Liver (tissue), 9 donors: ENCODE data around the gene ELOA. TPM values are rescaled to one million over a fixed set of nuclear protein-coding genes. Genes with fewer than 3 reads are reported as not detected.

Experiments
- DNase-seq: peaks from one replicate; pipeline ENCODE4 v3.0.0-alpha.2; 2017; ENCODE audit warnings: low spot score
- H3K27ac ChIP-seq, 2 donors: one replicate each; pipeline ENCODE4 v1.7.0; 2013; ENCODE audit warnings: inconsistent platforms in 2 of 2, low read length in 2 of 2, control low read depth in 1 of 2, low read depth in 1 of 2, mild to moderate bottlenecking in 1 of 2
- H3K27me3 ChIP-seq, 4 donors: one replicate each; pipeline versions ENCODE4 v1.6.1 to v1.7.0; 2013; ENCODE audit warnings: low read length in 3 of 4, inconsistent platforms in 1 of 4, mild to moderate bottlenecking in 1 of 4, moderate library complexity in 1 of 4; ENCODE audit not compliant: control insufficient read depth in 4 of 4, insufficient read depth in 4 of 4
- H3K36me3 ChIP-seq, 4 donors: one replicate each; pipeline versions ENCODE4 v1.6.1 to v1.7.0; 2013; ENCODE audit warnings: low read length in 3 of 4, mild to moderate bottlenecking in 3 of 4, low read depth in 1 of 4, moderate library complexity in 1 of 4; ENCODE audit not compliant: control insufficient read depth in 4 of 4, insufficient read depth in 3 of 4
- H3K4me1 ChIP-seq, 4 donors: one replicate each; pipeline versions ENCODE4 v1.6.1 to v1.7.0; 2013; ENCODE audit warnings: low read length in 3 of 4, mild to moderate bottlenecking in 3 of 4, moderate library complexity in 1 of 4; ENCODE audit not compliant: control insufficient read depth in 4 of 4, insufficient read depth in 4 of 4
- H3K4me3 ChIP-seq, 3 donors: one replicate each; pipeline versions ENCODE4 v1.6.1 to v1.7.0; 2013; ENCODE audit warnings: low read length in 3 of 3, control low read depth in 1 of 3, low read depth in 1 of 3, mild to moderate bottlenecking in 1 of 3
- H3K9ac ChIP-seq, 2 donors: one replicate each; pipeline ENCODE4 v1.7.0; 2013; ENCODE audit warnings: low read length in 2 of 2, mild to moderate bottlenecking in 2 of 2, moderate library complexity in 2 of 2, control low read depth in 1 of 2, low read depth in 1 of 2
- H3K9me3 ChIP-seq, 4 donors: one replicate each; pipeline versions ENCODE4 v1.6.1 to v1.7.0; 2013; ENCODE audit warnings: low read length in 3 of 4; ENCODE audit not compliant: control insufficient read depth in 4 of 4
- EGR1 ChIP-seq, 2 donors: IDR thresholded peaks; 2 replicates each; pipeline ENCODE4 v1.6.1; 2016 to 2018; ENCODE audit warnings: antibody characterized with exemption in 2 of 2, low read depth in 2 of 2
- FOXA1 ChIP-seq: IDR thresholded peaks from 2 replicates; pipeline ENCODE4 v1.6.1; 2016; ENCODE audit warnings: antibody characterized with exemption
- FOXA2 ChIP-seq: IDR thresholded peaks from 2 replicates; pipeline ENCODE4 v1.6.1; 2016; ENCODE audit warnings: antibody characterized with exemption
- GABPA ChIP-seq, 2 donors: IDR thresholded peaks in 1 of 2; conservative IDR thresholded peaks in 1 of 2; 2 replicates each; pipeline ENCODE4 v1.6.1; 2016; ENCODE audit warnings: antibody characterized with exemption in 2 of 2, mild to moderate bottlenecking in 1 of 2, moderate library complexity in 1 of 2
- HNF4A ChIP-seq, 2 donors: conservative IDR thresholded peaks; 2 replicates each; pipeline ENCODE4 v1.6.1; 2016; ENCODE audit warnings: antibody characterized with exemption in 2 of 2, mild to moderate bottlenecking in 2 of 2
- HNF4G ChIP-seq: IDR thresholded peaks from 2 replicates; pipeline ENCODE4 v1.6.1; 2016; ENCODE audit warnings: antibody characterized with exemption
- JUND ChIP-seq, 2 donors: IDR thresholded peaks; 2 replicates each; pipeline ENCODE4 v1.6.1; 2016; ENCODE audit warnings: antibody characterized with exemption in 2 of 2
- NR2F2 ChIP-seq: IDR thresholded peaks from 2 replicates; pipeline ENCODE4 v1.6.1; 2016; ENCODE audit warnings: antibody characterized with exemption
- RAD21 ChIP-seq, 2 donors: IDR thresholded peaks; 2 replicates each; pipeline ENCODE4 v1.6.1; 2016; ENCODE audit warnings: antibody characterized with exemption in 2 of 2, mild to moderate bottlenecking in 2 of 2
- RXRA ChIP-seq, 2 donors: IDR thresholded peaks; 2 replicates each; pipeline ENCODE4 v1.6.1; 2017 to 2018; ENCODE audit warnings: antibody characterized with exemption in 2 of 2, mild to moderate bottlenecking in 1 of 2
- SP1 ChIP-seq: IDR thresholded peaks from 2 replicates; pipeline ENCODE4 v1.6.1; 2018; ENCODE audit warnings: antibody characterized with exemption, mild to moderate bottlenecking
- TAF1 ChIP-seq: conservative IDR thresholded peaks from 2 replicates; pipeline ENCODE4 v1.6.1; 2016; ENCODE audit warnings: antibody characterized with exemption, mild to moderate bottlenecking
- YY1 ChIP-seq: IDR thresholded peaks from 2 replicates; pipeline ENCODE4 v1.6.1; 2016; ENCODE audit warnings: antibody characterized with exemption, mild to moderate bottlenecking
- WGBS: extraction: QIAGEN DNeasy Blood & Tissue Kit; methylation state at CpG from one replicate; pipeline ENCODE4 v1.1.7; 2013; 5-methylcytosine and 5-hydroxymethylcytosine counted together
- polyA plus RNA-seq, 2 donors: library from polyadenylated mRNA; stranded (reverse) in 1 of 2; unstranded in 1 of 2; fragments of 200-250 nt in 1 of 2; fragments of >200 nt in 1 of 2; fragmentation: Nextera tagmentation in 1 of 2; extraction: Ambion mirVana in 1 of 2; gene quantifications; one replicate each; pipeline versions ENCODE4 v1.2.1 to v1.2.3, GENCODE V29; 2013 to 2015
- total RNA-seq, 2 donors: library from RNA; depleted of rRNA; stranded (reverse); fragments of >200 nt; gene quantifications; one replicate each; pipeline ENCODE4 v1.2.3, GENCODE V29; 2014
- TF ChIP-seq, protein P1 (sequence below): fragments of 150-350 bp; IDR thresholded peaks from 2 replicates; pipeline ENCODE4 v1.5.1; 2017; ENCODE audit warnings: improper control_type of control experiment, low read depth, low read length; ENCODE audit not compliant: missing input control
- TF ChIP-seq, protein P2 (sequence below): IDR thresholded peaks from 2 replicates; pipeline ENCODE4 v1.6.1; 2016; ENCODE audit warnings: antibody characterized with exemption, mild to moderate bottlenecking
- TF ChIP-seq, protein P3 (sequence below): IDR thresholded peaks from 2 replicates; pipeline ENCODE4 v1.6.1; 2016; ENCODE audit warnings: antibody characterized with exemption
- TF ChIP-seq, protein P4 (sequence below): IDR thresholded peaks from 2 replicates; pipeline ENCODE4 v1.6.1; 2016; ENCODE audit warnings: antibody characterized with exemption
- TF ChIP-seq, protein P5 (sequence below): IDR thresholded peaks from 2 replicates; pipeline ENCODE4 v1.6.1; 2016; ENCODE audit warnings: antibody characterized with exemption
- donor health status: healthy.
- donor health status: healthy.
- donor health status: healthy.
- donor health status: healthy.
- donor health status: healthy.

The ELOA gene
- total and polyA plus RNA-seq, 4 donors, result 11.1 to 34.9 (median 24.3) TPM

DNA sequence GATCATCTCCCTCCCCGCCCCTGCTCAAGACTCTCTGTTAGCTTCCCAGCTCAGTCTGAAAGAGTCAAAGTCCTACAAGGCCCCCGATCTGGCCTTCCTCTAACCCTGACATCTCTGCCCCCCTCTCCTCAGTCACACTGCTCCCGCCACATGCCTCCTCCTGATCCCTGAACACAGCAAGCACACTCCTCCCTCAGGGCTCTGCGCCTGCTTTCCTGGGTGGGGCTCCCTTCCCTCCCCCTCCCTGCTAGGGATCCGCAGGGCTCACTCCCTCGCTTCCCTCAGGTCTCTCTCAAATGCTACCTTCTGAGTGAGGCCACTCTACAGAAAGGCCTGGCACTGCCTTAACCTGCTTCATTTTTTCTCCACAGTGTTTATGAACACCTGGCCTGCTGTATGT, 63.0 kb downstream of the ELOA start (continued):
- TF ChIP-seq, protein P1, sequence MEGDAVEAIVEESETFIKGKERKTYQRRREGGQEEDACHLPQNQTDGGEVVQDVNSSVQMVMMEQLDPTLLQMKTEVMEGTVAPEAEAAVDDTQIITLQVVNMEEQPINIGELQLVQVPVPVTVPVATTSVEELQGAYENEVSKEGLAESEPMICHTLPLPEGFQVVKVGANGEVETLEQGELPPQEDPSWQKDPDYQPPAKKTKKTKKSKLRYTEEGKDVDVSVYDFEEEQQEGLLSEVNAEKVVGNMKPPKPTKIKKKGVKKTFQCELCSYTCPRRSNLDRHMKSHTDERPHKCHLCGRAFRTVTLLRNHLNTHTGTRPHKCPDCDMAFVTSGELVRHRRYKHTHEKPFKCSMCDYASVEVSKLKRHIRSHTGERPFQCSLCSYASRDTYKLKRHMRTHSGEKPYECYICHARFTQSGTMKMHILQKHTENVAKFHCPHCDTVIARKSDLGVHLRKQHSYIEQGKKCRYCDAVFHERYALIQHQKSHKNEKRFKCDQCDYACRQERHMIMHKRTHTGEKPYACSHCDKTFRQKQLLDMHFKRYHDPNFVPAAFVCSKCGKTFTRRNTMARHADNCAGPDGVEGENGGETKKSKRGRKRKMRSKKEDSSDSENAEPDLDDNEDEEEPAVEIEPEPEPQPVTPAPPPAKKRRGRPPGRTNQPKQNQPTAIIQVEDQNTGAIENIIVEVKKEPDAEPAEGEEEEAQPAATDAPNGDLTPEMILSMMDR, result no peak
- TF ChIP-seq NR2F2, result no peak
- no peak for TF ChIP-seq RAD21 (IDR thresholded peaks at IDR 0.05)
- no peak for TF ChIP-seq FOXA1
- no peak for TF ChIP-seq EGR1 (IDR thresholded peaks at IDR 0.05; ENCODE audit: low read depth in 2 of 2)

DNA sequence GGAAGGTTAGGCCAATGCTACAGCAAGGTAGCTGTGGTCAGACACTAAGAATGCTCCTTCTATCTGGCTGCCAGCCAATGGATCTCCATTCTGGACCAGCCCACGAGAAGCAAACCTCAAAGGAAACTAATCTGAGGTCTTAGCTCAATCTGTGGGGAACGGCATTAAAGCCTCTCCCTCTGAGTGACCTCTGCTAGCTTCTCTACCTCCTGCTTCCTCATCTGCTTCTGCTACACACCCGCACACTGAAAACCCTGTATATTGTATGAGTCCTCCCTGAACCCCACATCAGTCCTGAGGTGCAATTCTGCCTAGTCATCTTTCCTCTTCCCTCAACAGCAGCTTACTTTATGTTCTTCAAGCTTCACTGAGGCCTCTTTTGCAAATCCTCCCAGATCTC, 64.2 kb downstream of the ELOA start:
- Histone ChIP-seq H3K9ac (no peak overlapping the region), H3K36me3 (peaks cover 0 to 34% (median 17%) of the 10 kb centered on the region in 4 donors), H3K27ac (no peak overlapping the region), H3K27me3 (no peaks in the 10 kb centered on the region), H3K4me1 (peaks cover 0 to 36% (median 28%) of the 10 kb centered on the region in 4 donors), H3K9me3 (no peaks in the 10 kb centered on the region), H3K4me3 (no peak overlapping the region)
- 81% methylated on average over 3 of the region's 3 CpGs for WGBS
- DNase-seq, result no peak
- TF ChIP-seq NR2F2 (no peak), HNF4A (conservative IDR thresholded peaks at IDR 0.05) (no peak), JUND (IDR thresholded peaks at IDR 0.05) (no peak), EGR1 (IDR thresholded peaks at IDR 0.05; ENCODE audit: low read depth in 2 of 2) (no peak), YY1 (no peak), GABPA (IDR thresholded peaks at IDR 0.05 in 1 of 2, conservative IDR thresholded peaks at IDR 0.05 in 1 of 2) (no peak), FOXA2 (no peak), HNF4G (no peak), SP1 (no peak), TAF1 (no peak), FOXA1 (no peak), RAD21 (IDR thresholded peaks at IDR 0.05) (no peak), RXRA (IDR thresholded peaks at IDR 0.05) (no peak)
- TF ChIP-seq, protein P2, sequence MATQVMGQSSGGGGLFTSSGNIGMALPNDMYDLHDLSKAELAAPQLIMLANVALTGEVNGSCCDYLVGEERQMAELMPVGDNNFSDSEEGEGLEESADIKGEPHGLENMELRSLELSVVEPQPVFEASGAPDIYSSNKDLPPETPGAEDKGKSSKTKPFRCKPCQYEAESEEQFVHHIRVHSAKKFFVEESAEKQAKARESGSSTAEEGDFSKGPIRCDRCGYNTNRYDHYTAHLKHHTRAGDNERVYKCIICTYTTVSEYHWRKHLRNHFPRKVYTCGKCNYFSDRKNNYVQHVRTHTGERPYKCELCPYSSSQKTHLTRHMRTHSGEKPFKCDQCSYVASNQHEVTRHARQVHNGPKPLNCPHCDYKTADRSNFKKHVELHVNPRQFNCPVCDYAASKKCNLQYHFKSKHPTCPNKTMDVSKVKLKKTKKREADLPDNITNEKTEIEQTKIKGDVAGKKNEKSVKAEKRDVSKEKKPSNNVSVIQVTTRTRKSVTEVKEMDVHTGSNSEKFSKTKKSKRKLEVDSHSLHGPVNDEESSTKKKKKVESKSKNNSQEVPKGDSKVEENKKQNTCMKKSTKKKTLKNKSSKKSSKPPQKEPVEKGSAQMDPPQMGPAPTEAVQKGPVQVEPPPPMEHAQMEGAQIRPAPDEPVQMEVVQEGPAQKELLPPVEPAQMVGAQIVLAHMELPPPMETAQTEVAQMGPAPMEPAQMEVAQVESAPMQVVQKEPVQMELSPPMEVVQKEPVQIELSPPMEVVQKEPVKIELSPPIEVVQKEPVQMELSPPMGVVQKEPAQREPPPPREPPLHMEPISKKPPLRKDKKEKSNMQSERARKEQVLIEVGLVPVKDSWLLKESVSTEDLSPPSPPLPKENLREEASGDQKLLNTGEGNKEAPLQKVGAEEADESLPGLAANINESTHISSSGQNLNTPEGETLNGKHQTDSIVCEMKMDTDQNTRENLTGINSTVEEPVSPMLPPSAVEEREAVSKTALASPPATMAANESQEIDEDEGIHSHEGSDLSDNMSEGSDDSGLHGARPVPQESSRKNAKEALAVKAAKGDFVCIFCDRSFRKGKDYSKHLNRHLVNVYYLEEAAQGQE, result no peak
- TF ChIP-seq, protein P1, result no peak
- TF ChIP-seq, protein P3, sequence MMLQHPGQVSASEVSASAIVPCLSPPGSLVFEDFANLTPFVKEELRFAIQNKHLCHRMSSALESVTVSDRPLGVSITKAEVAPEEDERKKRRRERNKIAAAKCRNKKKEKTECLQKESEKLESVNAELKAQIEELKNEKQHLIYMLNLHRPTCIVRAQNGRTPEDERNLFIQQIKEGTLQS, result no peak
- TF ChIP-seq, protein P4, sequence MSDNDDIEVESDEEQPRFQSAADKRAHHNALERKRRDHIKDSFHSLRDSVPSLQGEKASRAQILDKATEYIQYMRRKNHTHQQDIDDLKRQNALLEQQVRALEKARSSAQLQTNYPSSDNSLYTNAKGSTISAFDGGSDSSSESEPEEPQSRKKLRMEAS, result no peak
- TF ChIP-seq, protein P5, sequence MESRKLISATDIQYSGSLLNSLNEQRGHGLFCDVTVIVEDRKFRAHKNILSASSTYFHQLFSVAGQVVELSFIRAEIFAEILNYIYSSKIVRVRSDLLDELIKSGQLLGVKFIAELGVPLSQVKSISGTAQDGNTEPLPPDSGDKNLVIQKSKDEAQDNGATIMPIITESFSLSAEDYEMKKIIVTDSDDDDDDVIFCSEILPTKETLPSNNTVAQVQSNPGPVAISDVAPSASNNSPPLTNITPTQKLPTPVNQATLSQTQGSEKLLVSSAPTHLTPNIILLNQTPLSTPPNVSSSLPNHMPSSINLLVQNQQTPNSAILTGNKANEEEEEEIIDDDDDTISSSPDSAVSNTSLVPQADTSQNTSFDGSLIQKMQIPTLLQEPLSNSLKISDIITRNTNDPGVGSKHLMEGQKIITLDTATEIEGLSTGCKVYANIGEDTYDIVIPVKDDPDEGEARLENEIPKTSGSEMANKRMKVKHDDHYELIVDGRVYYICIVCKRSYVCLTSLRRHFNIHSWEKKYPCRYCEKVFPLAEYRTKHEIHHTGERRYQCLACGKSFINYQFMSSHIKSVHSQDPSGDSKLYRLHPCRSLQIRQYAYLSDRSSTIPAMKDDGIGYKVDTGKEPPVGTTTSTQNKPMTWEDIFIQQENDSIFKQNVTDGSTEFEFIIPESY, result no peak
